Testis (tissue), 2 donors: ENCODE results near the gene MGA.

Experiments
- POLR2A ChIP-seq: fragments of 450-650 bp; IDR thresholded peaks from one replicate; pipeline ENCODE4 v1.6.1; 2017; ENCODE audit warnings: antibody characterized with exemption, mild to moderate bottlenecking, moderate library complexity
- TF ChIP-seq, protein P1 (sequence below), 3 experiments: fragments of 450-650 bp in 2 of 3; fragments of 200-600 bp in 1 of 3; sonication (generic) in 1 of 3; IDR thresholded peaks; one replicate each; pipeline ENCODE4 v1.5.1; 2016 to 2019; ENCODE audit warnings: antibody characterized with exemption in 3 of 3, mild to moderate bottlenecking in 2 of 3, moderate library complexity in 1 of 3

GRCh38 chr15:41658689-41659088 lies 1.5 kb upstream of the MGA start:
- no peak for TF ChIP-seq POLR2A
- TF ChIP-seq, protein P1, sequence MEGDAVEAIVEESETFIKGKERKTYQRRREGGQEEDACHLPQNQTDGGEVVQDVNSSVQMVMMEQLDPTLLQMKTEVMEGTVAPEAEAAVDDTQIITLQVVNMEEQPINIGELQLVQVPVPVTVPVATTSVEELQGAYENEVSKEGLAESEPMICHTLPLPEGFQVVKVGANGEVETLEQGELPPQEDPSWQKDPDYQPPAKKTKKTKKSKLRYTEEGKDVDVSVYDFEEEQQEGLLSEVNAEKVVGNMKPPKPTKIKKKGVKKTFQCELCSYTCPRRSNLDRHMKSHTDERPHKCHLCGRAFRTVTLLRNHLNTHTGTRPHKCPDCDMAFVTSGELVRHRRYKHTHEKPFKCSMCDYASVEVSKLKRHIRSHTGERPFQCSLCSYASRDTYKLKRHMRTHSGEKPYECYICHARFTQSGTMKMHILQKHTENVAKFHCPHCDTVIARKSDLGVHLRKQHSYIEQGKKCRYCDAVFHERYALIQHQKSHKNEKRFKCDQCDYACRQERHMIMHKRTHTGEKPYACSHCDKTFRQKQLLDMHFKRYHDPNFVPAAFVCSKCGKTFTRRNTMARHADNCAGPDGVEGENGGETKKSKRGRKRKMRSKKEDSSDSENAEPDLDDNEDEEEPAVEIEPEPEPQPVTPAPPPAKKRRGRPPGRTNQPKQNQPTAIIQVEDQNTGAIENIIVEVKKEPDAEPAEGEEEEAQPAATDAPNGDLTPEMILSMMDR (IDR thresholded peaks at IDR 0.05) = no peak
